ENCODE results near the gene NDST1.

GRCh38 chr5:150532151-150532550, 24.2 kb downstream of the NDST1 start:
- no peak for TF ChIP-seq CTCF (conservative IDR thresholded peaks at IDR 0.05)
- no peak for TF ChIP-seq ZFX (IDR thresholded peaks at IDR 0.05)
